ENCODE results near the gene GALNT18.

DNA sequence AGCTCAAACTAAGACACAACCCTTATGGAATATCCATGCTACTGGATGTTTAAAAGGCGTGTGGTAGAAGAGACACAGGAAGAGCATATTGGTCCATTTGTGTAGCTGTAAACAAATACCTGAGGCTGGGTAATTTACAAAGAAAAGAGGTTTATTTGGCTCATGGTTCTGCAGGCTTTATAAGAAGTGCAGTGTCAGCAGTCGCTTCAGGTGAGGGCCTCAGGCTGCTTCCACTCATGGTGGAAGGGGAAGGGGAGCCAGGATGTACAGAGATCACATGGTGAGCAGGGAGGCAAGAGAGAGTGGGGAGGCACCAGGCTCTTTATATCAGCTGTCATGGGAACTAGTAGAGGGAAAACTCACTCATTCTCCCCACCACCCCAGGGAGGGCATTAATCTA, 237.0 kb downstream of the GALNT18 start:
- TF ChIP-seq POLR2A (IDR thresholded peaks at IDR 0.05): no peak
- no peak for TF ChIP-seq CTCF (IDR thresholded peaks at IDR 0.05)

All from ovary (tissue), 3 donors.